Stimulated activated CD4-positive, alpha-beta T cell treated with anti-CD3 and anti-CD28 coated beads, Interleukin-1b, Interleukin-23, amount 100 ng/mL, for 4 hours (primary cell): ENCODE data around the gene FMNL2.

Experiments used
- DNase-seq, 2 donors: peaks; one replicate each; pipeline ENCODE4 v3.0.0-alpha.2; 2020; ENCODE audit warnings: low read depth in 2 of 2

FMNL2 gene

GRCh38 chr2:152556506-152556905 is 221.5 kb downstream of the FMNL2 start:
- DNase-seq, result no peak

GRCh38 chr2:152557273-152557888 is 222.4 kb downstream of the FMNL2 start:
- no peak for DNase-seq

GRCh38 chr2:152558158-152558984 is 223.4 kb downstream of the FMNL2 start:
- no peak for DNase-seq

- no peak for DNase-seq
Measured at GRCh38 chr2:152559008-152559407, 224.0 kb downstream of the FMNL2 start.

GRCh38 chr2:152560166-152560565 is 225.2 kb downstream of the FMNL2 start:
- no peak for DNase-seq

GRCh38 chr2:152560873-152561595 is 226.1 kb downstream of the FMNL2 start:
- DNase-seq, result no peak

- no peak for DNase-seq
Measured at GRCh38 chr2:152562198-152562884, 227.4 kb downstream of the FMNL2 start.

GRCh38 chr2:152563764-152564163 is 228.8 kb downstream of the FMNL2 start:
- no peak for DNase-seq

- DNase-seq, result no peak
Measured at GRCh38 chr2:152564754-152565551, 230.0 kb downstream of the FMNL2 start.

- DNase-seq, result no peak
Measured at GRCh38 chr2:152565884-152566727, 231.1 kb downstream of the FMNL2 start.

GRCh38 chr2:152566728-152567069 is 231.7 kb downstream of the FMNL2 start:
- no peak for DNase-seq

GRCh38 chr2:152568531-152568930 is 233.6 kb downstream of the FMNL2 start:
- DNase-seq, result no peak

- DNase-seq, result no peak
Measured at GRCh38 chr2:152569186-152569585, 234.2 kb downstream of the FMNL2 start.

- no peak for DNase-seq
Measured at GRCh38 chr2:152571048-152571766, 236.2 kb downstream of the FMNL2 start.

GRCh38 chr2:152572031-152572430 is 237.1 kb downstream of the FMNL2 start:
- DNase-seq, result no peak

- DNase-seq, result peak in 1 of 2 donors; percentile 1
Measured at GRCh38 chr2:152573168-152573567, 238.2 kb downstream of the FMNL2 start.

- DNase-seq, result no peak
Measured at GRCh38 chr2:152577579-152577978, 242.6 kb downstream of the FMNL2 start.

- DNase-seq, result no peak
Measured at GRCh38 chr2:152578573-152578972, 243.6 kb downstream of the FMNL2 start.

GRCh38 chr2:152580714-152581113 is 245.7 kb downstream of the FMNL2 start:
- no peak for DNase-seq

GRCh38 chr2:152581360-152581759 is 246.4 kb downstream of the FMNL2 start:
- DNase-seq, result no peak
